Esophagus squamous epithelium (tissue), 4 donors: ENCODE results near the gene ZBED1.

Experiments used
- CTCF ChIP-seq, 6 experiments: fragments of 450-650 bp in 4 of 6; fragments of 200-600 bp in 2 of 6; sonication (generic) in 2 of 6; IDR thresholded peaks; one replicate each; pipeline ENCODE4 v1.5.1; 2016 to 2019; ENCODE audit warnings: antibody characterized with exemption in 6 of 6, mild to moderate bottlenecking in 4 of 6, moderate library complexity in 4 of 6
- POLR2A ChIP-seq, 4 donors: fragments of 450-650 bp; IDR thresholded peaks; one replicate each; pipeline ENCODE4 v1.6.1; 2017; ENCODE audit warnings: antibody characterized with exemption in 4 of 4, mild to moderate bottlenecking in 4 of 4, moderate library complexity in 3 of 4

GRCh38 chrX:2446815-2447214, 54.0 kb downstream of the ZBED1 start:
- TF ChIP-seq CTCF (IDR thresholded peaks at IDR 0.05) (no peak), POLR2A (IDR thresholded peaks at IDR 0.05) (no peak)
